Measurements from ENCODE around the gene FRMD4B. TPM values are rescaled to one million over a fixed set of nuclear protein-coding genes. Genes with fewer than 3 reads are reported as not detected.

The FRMD4B gene
- total RNA-seq, 3 donors from 2014 or later = 31.1 to 49.5 (median 35.0) TPM

- DNase-seq (ENCODE audit: low spot score in 2 of 2) = no peak
- Histone ChIP-seq H3K4me3 (no peak overlapping the region), H3K27ac (no peak overlapping the region), H3K9me3 (no peaks in the 10 kb centered on the region), H3K27me3 (no peaks in the 10 kb centered on the region), H3K36me3 (no peaks in the 10 kb centered on the region), H3K4me1 (no peaks in the 10 kb centered on the region)
- no peak for TF ChIP-seq POLR2A (IDR thresholded peaks at IDR 0.05)
- TF ChIP-seq CTCF (IDR thresholded peaks at IDR 0.05) = no peak
- no peak for TF ChIP-seq POLR2AphosphoS5 (IDR thresholded peaks at IDR 0.05)
- intact Hi-C loops (cut with DNase I; ENCODE audit: low total_unique reads) = no loop called here
Measured at GRCh38 chr3:69142090-69142489, 243.8 kb downstream of the FRMD4B start.

DNA sequence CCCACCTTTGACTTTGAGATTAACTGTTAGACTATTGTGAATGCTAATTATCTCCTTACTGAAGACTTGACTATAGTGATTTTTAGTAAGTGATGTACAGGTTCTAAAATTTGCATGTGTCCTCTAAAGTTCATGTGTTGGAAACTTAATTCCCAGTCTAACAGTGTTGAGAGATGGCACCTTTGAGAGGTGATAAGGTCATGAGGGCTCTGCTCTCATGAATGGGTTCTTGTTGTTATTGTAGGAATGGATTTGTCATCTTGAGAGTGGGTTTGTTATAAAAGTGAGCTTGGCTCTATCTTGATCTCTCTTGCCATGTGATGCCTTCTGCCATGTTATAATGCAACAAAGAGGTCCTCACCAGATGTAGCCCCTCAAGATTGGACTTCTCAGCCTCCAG lies 244.6 kb downstream of the FRMD4B start:
- Histone ChIP-seq H3K4me1 (no peaks in the 10 kb centered on the region), H3K9me3 (no peaks in the 10 kb centered on the region), H3K27me3 (no peaks in the 10 kb centered on the region), H3K36me3 (no peaks in the 10 kb centered on the region), H3K4me3 (no peak overlapping the region), H3K27ac (no peak overlapping the region)
- DNase-seq (ENCODE audit: low spot score in 2 of 2) = no peak
- no peak for TF ChIP-seq POLR2AphosphoS5 (IDR thresholded peaks at IDR 0.05)
- TF ChIP-seq POLR2A (IDR thresholded peaks at IDR 0.05) = no peak
- TF ChIP-seq CTCF (IDR thresholded peaks at IDR 0.05) = no peak
- intact Hi-C loops (cut with DNase I; ENCODE audit: low total_unique reads) = no loop called here

- Histone ChIP-seq H3K27me3 (no peaks in the 10 kb centered on the region), H3K36me3 (no peaks in the 10 kb centered on the region), H3K9me3 (no peaks in the 10 kb centered on the region), H3K4me3 (no peak overlapping the region), H3K4me1 (no peaks in the 10 kb centered on the region), H3K27ac (no peak overlapping the region)
- no peak for DNase-seq (ENCODE audit: low spot score in 2 of 2)
- TF ChIP-seq CTCF (IDR thresholded peaks at IDR 0.05) (no peak), POLR2A (IDR thresholded peaks at IDR 0.05) (no peak), POLR2AphosphoS5 (IDR thresholded peaks at IDR 0.05) (no peak)
- intact Hi-C loops (cut with DNase I; ENCODE audit: low total_unique reads) = no loop called here
Measured at GRCh38 chr3:69137412-69137811, 248.5 kb downstream of the FRMD4B start.

DNA sequence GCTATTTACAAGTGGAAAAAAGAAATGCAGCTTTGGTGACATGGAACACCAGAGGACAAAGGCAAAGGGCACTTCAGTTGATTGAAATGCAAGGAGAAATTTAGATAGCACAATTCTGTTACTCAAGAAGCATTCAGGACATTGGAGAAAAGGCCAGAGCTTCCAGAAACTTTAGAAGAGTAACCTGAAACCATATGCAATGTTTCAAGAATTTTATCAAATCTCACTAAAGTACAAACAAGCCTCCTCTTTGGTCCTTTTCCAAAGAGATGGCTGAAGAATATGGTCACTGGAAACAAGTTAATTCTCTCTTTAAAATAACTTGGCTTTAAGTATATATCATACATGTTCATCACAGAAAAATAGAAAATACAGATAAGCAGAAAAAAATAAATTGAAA lies 248.9 kb downstream of the FRMD4B start:
- no peak for TF ChIP-seq CTCF (IDR thresholded peaks at IDR 0.05)
- TF ChIP-seq POLR2AphosphoS5 (IDR thresholded peaks at IDR 0.05) = no peak
- no peak for TF ChIP-seq POLR2A (IDR thresholded peaks at IDR 0.05)
- intact Hi-C loops (cut with DNase I; ENCODE audit: low total_unique reads) = no loop called here
- Histone ChIP-seq H3K4me1 (no peaks in the 10 kb centered on the region), H3K4me3 (no peak overlapping the region), H3K27ac (no peak overlapping the region), H3K27me3 (no peaks in the 10 kb centered on the region), H3K36me3 (no peaks in the 10 kb centered on the region), H3K9me3 (no peaks in the 10 kb centered on the region)
- no peak for DNase-seq (ENCODE audit: low spot score in 2 of 2)

DNA sequence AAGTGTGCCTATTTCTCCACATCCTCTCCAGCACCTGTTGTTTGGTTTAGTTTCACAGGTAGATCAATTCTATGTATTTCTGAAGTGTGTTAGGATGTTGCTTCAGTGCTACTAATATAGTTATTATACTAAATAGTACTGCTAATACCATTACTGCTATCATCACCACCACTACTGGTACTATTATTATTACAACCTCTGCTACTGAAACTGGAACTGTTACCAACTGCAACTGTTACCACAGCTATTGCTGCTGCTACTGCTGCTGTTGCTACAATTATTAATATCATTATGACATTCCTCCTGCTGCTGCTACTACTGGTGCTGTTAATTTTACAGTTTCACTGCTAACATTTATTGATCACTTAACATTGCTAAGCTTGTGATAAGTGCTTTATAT lies 255.2 kb downstream of the FRMD4B start:
- H3K27me3 ChIP-seq = no peaks in the 10 kb centered on the region
- intact Hi-C loops (cut with DNase I; ENCODE audit: low total_unique reads) = no loop called here
- no peak for DNase-seq (ENCODE audit: low spot score in 2 of 2)
- no peaks in the 10 kb centered on the region for H3K9me3 ChIP-seq
- no peaks in the 10 kb centered on the region for H3K4me1 ChIP-seq
- TF ChIP-seq CTCF (IDR thresholded peaks at IDR 0.05) (no peak), POLR2AphosphoS5 (IDR thresholded peaks at IDR 0.05) (no peak), POLR2A (IDR thresholded peaks at IDR 0.05) (no peak)
- no peak overlapping the region for H3K4me3 ChIP-seq
- no peaks in the 10 kb centered on the region for H3K36me3 ChIP-seq
- H3K27ac ChIP-seq = no peak overlapping the region
